Activated naive CD8-positive, alpha-beta T cell treated with anti-CD3 and anti-CD28 coated beads for 36 hours (primary cell): ENCODE data around the gene MED8. TPM values are rescaled to one million over a fixed set of nuclear protein-coding genes. Genes with fewer than 3 reads are reported as not detected.

Experiments
- DNase-seq: peaks from one replicate; pipeline ENCODE4 v3.0.0; 2021
- H3K27ac Mint-ChIP-seq: one replicate; pipeline ENCODE4 v1.8.0; 2022; ENCODE audit warnings: mild to moderate bottlenecking, moderate library complexity, mixed read lengths
- H3K27me3 Mint-ChIP-seq: one replicate; pipeline ENCODE4 v1.8.0; 2022; ENCODE audit warnings: mild to moderate bottlenecking, mixed read lengths
- H3K36me3 Mint-ChIP-seq: one replicate; pipeline ENCODE4 v1.8.0; 2021; ENCODE audit warnings: mild to moderate bottlenecking, mixed read lengths
- H3K4me1 Mint-ChIP-seq: one replicate; pipeline ENCODE4 v1.8.0; 2021; ENCODE audit warnings: mixed read lengths
- H3K4me3 Mint-ChIP-seq: one replicate; pipeline ENCODE4 v1.8.0; 2022; ENCODE audit warnings: mild to moderate bottlenecking, moderate library complexity, mixed read lengths
- H3K9me3 Mint-ChIP-seq: one replicate; pipeline ENCODE4 v1.8.0; 2022; ENCODE audit warnings: mixed read lengths
- total RNA-seq, 2 experiments: library from RNA; stranded (reverse); gene quantifications; one replicate each; pipeline ENCODE4 v1.2.3, GENCODE V29; 2021

The MED8 gene
- total RNA-seq, 2 experiments from 2014 or later, result 34.1 to 35.7 TPM

- Mint-ChIP-seq H3K27ac (peak overlapping the region; percentile 73), H3K36me3 (no peaks in the 10 kb centered on the region), H3K9me3 (no peaks in the 10 kb centered on the region), H3K4me3 (peak overlapping the region; percentile 69), H3K4me1 (peaks cover 9% of the 10 kb centered on the region), H3K27me3 (peaks cover 3% of the 10 kb centered on the region)
- peak; percentile 71 for DNase-seq
These were observed 40.6 kb downstream of the MED8 start for GRCh38 chr1:43348809-43349593.

GRCh38 chr1:43348343-43348808, 41.2 kb downstream of the MED8 start:
- H3K27ac Mint-ChIP-seq, result no peak overlapping the region
- H3K36me3 Mint-ChIP-seq, result no peaks in the 10 kb centered on the region
- peak overlapping the region; percentile 5 for H3K4me3 Mint-ChIP-seq
- H3K4me1 Mint-ChIP-seq, result peaks cover 9% of the 10 kb centered on the region
- no peak for DNase-seq
- H3K27me3 Mint-ChIP-seq, result peaks cover 3% of the 10 kb centered on the region
- no peaks in the 10 kb centered on the region for H3K9me3 Mint-ChIP-seq

- peaks cover 9% of the 10 kb centered on the region for H3K4me1 Mint-ChIP-seq
- no peak overlapping the region for H3K4me3 Mint-ChIP-seq
- no peak overlapping the region for H3K27ac Mint-ChIP-seq
- peaks cover 3% of the 10 kb centered on the region for H3K27me3 Mint-ChIP-seq
- H3K9me3 Mint-ChIP-seq, result no peaks in the 10 kb centered on the region
- H3K36me3 Mint-ChIP-seq, result no peaks in the 10 kb centered on the region
- no peak for DNase-seq
These were observed 43.0 kb downstream of the MED8 start for GRCh38 chr1:43346636-43347035.

GRCh38 chr1:43345120-43345519, 44.5 kb downstream of the MED8 start:
- Mint-ChIP-seq H3K9me3 (no peaks in the 10 kb centered on the region), H3K4me1 (peaks cover 6% of the 10 kb centered on the region), H3K4me3 (no peak overlapping the region), H3K27ac (no peak overlapping the region), H3K27me3 (peaks cover 3% of the 10 kb centered on the region), H3K36me3 (no peaks in the 10 kb centered on the region)
- no peak for DNase-seq

GRCh38 chr1:43344267-43344850, 45.2 kb downstream of the MED8 start:
- Mint-ChIP-seq H3K4me1 (peaks cover 3% of the 10 kb centered on the region), H3K27ac (no peak overlapping the region), H3K9me3 (no peaks in the 10 kb centered on the region), H3K36me3 (no peaks in the 10 kb centered on the region), H3K4me3 (no peak overlapping the region), H3K27me3 (peaks cover 3% of the 10 kb centered on the region)
- DNase-seq, result no peak

GRCh38 chr1:43340559-43340958, 49.0 kb downstream of the MED8 start:
- no peak for DNase-seq
- no peaks in the 10 kb centered on the region for H3K4me1 Mint-ChIP-seq
- H3K4me3 Mint-ChIP-seq, result no peak overlapping the region
- peaks cover 3% of the 10 kb centered on the region for H3K27me3 Mint-ChIP-seq
- H3K9me3 Mint-ChIP-seq, result no peaks in the 10 kb centered on the region
- H3K36me3 Mint-ChIP-seq, result no peaks in the 10 kb centered on the region
- no peak overlapping the region for H3K27ac Mint-ChIP-seq

GRCh38 chr1:43339584-43340232, 49.9 kb downstream of the MED8 start:
- Mint-ChIP-seq H3K27ac (no peak overlapping the region), H3K9me3 (no peaks in the 10 kb centered on the region), H3K27me3 (no peaks in the 10 kb centered on the region), H3K36me3 (no peaks in the 10 kb centered on the region), H3K4me3 (no peak overlapping the region), H3K4me1 (no peaks in the 10 kb centered on the region)
- DNase-seq, result no peak

- H3K4me1 Mint-ChIP-seq, result no peaks in the 10 kb centered on the region
- H3K4me3 Mint-ChIP-seq, result no peak overlapping the region
- H3K36me3 Mint-ChIP-seq, result no peaks in the 10 kb centered on the region
- no peak for DNase-seq
- no peak overlapping the region for H3K27ac Mint-ChIP-seq
- H3K27me3 Mint-ChIP-seq, result no peaks in the 10 kb centered on the region
- no peaks in the 10 kb centered on the region for H3K9me3 Mint-ChIP-seq
These were observed 51.6 kb downstream of the MED8 start for GRCh38 chr1:43338001-43338400.

- Mint-ChIP-seq H3K4me3 (no peak within 1 kb of the TSS), H3K4me1 (no peaks in the 10 kb centered on the region), H3K27me3 (no peaks in the 10 kb centered on the region), H3K36me3 (no peaks in the 10 kb centered on the region), H3K9me3 (no peaks in the 10 kb centered on the region), H3K27ac (no peak within 1 kb of the TSS)
- DNase-seq, result no peak
These were observed 52.0 kb downstream of the MED8 start, which contains the start of gene MPL for GRCh38 chr1:43337588-43337987. MPL (plus strand) TSS chr1:43337818; CDS start chr1:43337849, 31 bp downstream.

- Mint-ChIP-seq H3K36me3 (no peaks in the 10 kb centered on the region), H3K4me3 (no peak overlapping the region), H3K9me3 (no peaks in the 10 kb centered on the region), H3K27me3 (no peaks in the 10 kb centered on the region), H3K4me1 (peaks cover 12% of the 10 kb centered on the region), H3K27ac (no peak overlapping the region)
- DNase-seq, result no peak
These were observed 55.0 kb downstream of the MED8 start for GRCh38 chr1:43334453-43335205.

Other genes with a start within 250 kb of the MED8 start
- 100 to 1,000 TPM; 164 to 167 TPM for gene EBNA1BP2, start 217.5 kb downstream of the MED8 start, total RNA-seq
- gene CFAP57, start 217.5 kb downstream of the MED8 start, total RNA-seq, result under 1 TPM; 0.32 to 0.35 TPM
- under 1 TPM in 1 of 2 experiments, not detected in 1; 0.30 TPM for gene TMEM125, start 119.8 kb downstream of the MED8 start, total RNA-seq
- gene C1orf210, start 104.2 kb downstream of the MED8 start, total RNA-seq, result not detected
- under 1 TPM; 0.14 to 0.49 TPM for gene TIE1, start 88.8 kb downstream of the MED8 start, total RNA-seq
- not detected for gene MPL, start 52.0 kb downstream of the MED8 start, total RNA-seq
- 100 to 1,000 TPM; 182 to 184 TPM for gene CDC20, start 30.8 kb downstream of the MED8 start, total RNA-seq
- 10 to 100 TPM; 66.9 to 67.4 TPM for gene ELOVL1, start 21.8 kb downstream of the MED8 start, total RNA-seq
- gene SZT2, start 99 bp upstream of the MED8 start, total RNA-seq, result 10 to 100 TPM; 22.4 to 27.6 TPM
- 1 to 10 TPM; 4.3 to 5.6 TPM for gene HYI, start 64.1 kb upstream of the MED8 start, total RNA-seq
- gene PTPRF, start 141.1 kb upstream of the MED8 start, total RNA-seq, result 1 to 10 TPM; 3.1 to 3.6 TPM